DOHH2 (cell line): ENCODE results near the gene CEMIP.
"Not testable (repeated sequence)": the region's sequence is repeated elsewhere in the genome, so short reads cannot be mapped to it uniquely, and the experiment has no call there.

Experiments
- H3F3A ChIP-seq: fragments of 200-600 bp; sonication (generic), shearing (Covaris generic); 2 replicates; pipeline ENCODE4 v1.6.0; 2016; ENCODE audit warnings: antibody characterized with exemption, mild to moderate bottlenecking; ENCODE audit not compliant: control insufficient read depth, insufficient read depth
- H3K27ac ChIP-seq: fragments of 200-600 bp; sonication (generic); 2 replicates; pipeline ENCODE4 v1.5.1; 2014; ENCODE audit warnings: low read depth, mild to moderate bottlenecking, low read length, moderate library complexity
- H3K27me3 ChIP-seq: fragments of 200-600 bp; sonication (generic); 2 replicates; pipeline ENCODE4 v1.6.1; 2014; ENCODE audit warnings: mild to moderate bottlenecking, low read length, mixed read lengths; ENCODE audit not compliant: control insufficient read depth
- H3K36me3 ChIP-seq: fragments of 200-600 bp; sonication (generic); 2 replicates; pipeline ENCODE4 v1.6.1; 2014; ENCODE audit warnings: mild to moderate bottlenecking, low read length, moderate library complexity, mixed read lengths; ENCODE audit not compliant: control insufficient read depth
- H3K4me1 ChIP-seq: fragments of 200-600 bp; sonication (generic); 2 replicates; pipeline ENCODE4 v1.6.1; 2014; ENCODE audit warnings: mild to moderate bottlenecking, low read length, mixed read lengths; ENCODE audit not compliant: control insufficient read depth
- H3K4me2 ChIP-seq: fragments of 200-600 bp; sonication (generic); 2 replicates; pipeline ENCODE4 v1.6.0; 2014; ENCODE audit warnings: mild to moderate bottlenecking, low read length, moderate library complexity
- H3K4me3 ChIP-seq: fragments of 200-600 bp; sonication (generic); 2 replicates; pipeline ENCODE4 v1.5.1; 2014; ENCODE audit warnings: mild to moderate bottlenecking, low read length, mixed read lengths
- H3K79me2 ChIP-seq: fragments of 200-600 bp; sonication (generic); 2 replicates; pipeline ENCODE4 v1.6.1; 2014; ENCODE audit warnings: mild to moderate bottlenecking, low read length, mixed read lengths; ENCODE audit not compliant: control insufficient read depth
- H3K9me2 ChIP-seq: fragments of 200-600 bp; sonication (generic); replicated peaks from 2 replicates; pipeline ENCODE4 v1.6.1; 2014; ENCODE audit warnings: mild to moderate bottlenecking, low read length, mixed read lengths; ENCODE audit not compliant: control insufficient read depth
- H3K9me3 ChIP-seq: fragments of 200-600 bp; sonication (generic); 2 replicates; pipeline ENCODE4 v1.6.1; 2014; ENCODE audit warnings: antibody characterized with exemption, low read length, mixed read lengths; ENCODE audit not compliant: control insufficient read depth, insufficient read depth
- H4K20me1 ChIP-seq: fragments of 200-600 bp; sonication (generic); 2 replicates; pipeline ENCODE4 v1.6.0; 2014; ENCODE audit warnings: low read depth, mild to moderate bottlenecking, antibody characterized with exemption, low read length, moderate library complexity; ENCODE audit not compliant: control insufficient read depth, insufficient read depth
- CTCF ChIP-seq: fragments of 200-600 bp; sonication (generic); IDR thresholded peaks from one replicate; pipeline ENCODE4 v1.5.1; 2014; ENCODE audit warnings: antibody characterized with exemption, mild to moderate bottlenecking, low read depth, low read length; ENCODE audit not compliant: poor library complexity, severe bottlenecking
- EZH2phosphoT487 ChIP-seq: fragments of 200-600 bp; sonication (generic); IDR thresholded peaks from 2 replicates; pipeline ENCODE4 v1.6.1; 2017; ENCODE audit warnings: borderline replicate concordance, mild to moderate bottlenecking, antibody characterized with exemption, low read length, moderate library complexity, mixed read lengths

The CEMIP gene

GRCh38 chr15:80957556-80957955, 178.4 kb downstream of the CEMIP start:
- no peaks in the 10 kb centered on the region for H3K4me1 ChIP-seq
- no peaks in the 10 kb centered on the region for H3K9me2 ChIP-seq
- H3K27me3 ChIP-seq = no peaks in the 10 kb centered on the region
- peaks cover 9% of the 10 kb centered on the region for H3K36me3 ChIP-seq
- TF ChIP-seq CTCF (no peak), EZH2phosphoT487 (no peak)
- no peaks in the 10 kb centered on the region for H3F3A ChIP-seq
- H3K4me3 ChIP-seq = no peak overlapping the region
- H3K9me3 ChIP-seq = no peaks in the 10 kb centered on the region
- no peak overlapping the region for H3K4me2 ChIP-seq
- H3K79me2 ChIP-seq = no peaks in the 10 kb centered on the region
- H4K20me1 ChIP-seq = no peaks in the 10 kb centered on the region
- H3K27ac ChIP-seq = no peak overlapping the region

- Histone ChIP-seq H3K9me3 (no peaks in the 10 kb centered on the region), H3K79me2 (no peaks in the 10 kb centered on the region), H3K36me3 (peaks cover 9% of the 10 kb centered on the region), H3K4me1 (no peaks in the 10 kb centered on the region), H3K4me3 (no peak overlapping the region), H3K9me2 (no peaks in the 10 kb centered on the region), H3K4me2 (no peak overlapping the region), H3K27me3 (no peaks in the 10 kb centered on the region), H4K20me1 (no peaks in the 10 kb centered on the region), H3K27ac (no peak overlapping the region), H3F3A (no peaks in the 10 kb centered on the region)
- TF ChIP-seq EZH2phosphoT487 = no peak
Observed at GRCh38 chr15:80957976-80958375, 178.8 kb downstream of the CEMIP start.

GRCh38 chr15:80958818-80959495, 179.8 kb downstream of the CEMIP start:
- H3K27me3 ChIP-seq = no peaks in the 10 kb centered on the region
- H3K36me3 ChIP-seq = peaks cover 9% of the 10 kb centered on the region
- no peak overlapping the region for H3K4me2 ChIP-seq
- H3K9me3 ChIP-seq = no peaks in the 10 kb centered on the region
- H3K9me2 ChIP-seq = no peaks in the 10 kb centered on the region
- TF ChIP-seq CTCF = no peak
- no peak for TF ChIP-seq EZH2phosphoT487
- no peak overlapping the region for H3K27ac ChIP-seq
- no peaks in the 10 kb centered on the region for H4K20me1 ChIP-seq
- no peaks in the 10 kb centered on the region for H3F3A ChIP-seq
- H3K79me2 ChIP-seq = no peaks in the 10 kb centered on the region
- H3K4me1 ChIP-seq = no peaks in the 10 kb centered on the region
- H3K4me3 ChIP-seq = no peak overlapping the region

- not testable (repeated sequence) for H3K9me3 ChIP-seq, H3F3A ChIP-seq, H4K20me1 ChIP-seq, H3K27me3 ChIP-seq, H3K9me2 ChIP-seq, H3K4me3 ChIP-seq, H3K4me2 ChIP-seq, H3K79me2 ChIP-seq, H3K27ac ChIP-seq, H3K4me1 ChIP-seq
- H3K36me3 ChIP-seq = peaks cover 15% of the 10 kb centered on the region
Observed at GRCh38 chr15:80965454-80965853, 186.3 kb downstream of the CEMIP start.
